A549 (cell line): ENCODE results near the gene SDC4.

Source experiments
- CHD2 ChIP-seq: fragments of 150-350 bp; IDR thresholded peaks from 2 replicates; pipeline ENCODE4 v1.6.1; 2014; ENCODE audit warnings: low read length; ENCODE audit not compliant: partially characterized antibody
- CTCF ChIP-seq: fragments of >200 bp; sonication (Bioruptor Twin); formaldehyde crosslinking; IDR thresholded peaks from 3 replicates; pipeline ENCODE4 v1.5.1; 2016
- EP300 ChIP-seq, 2 experiments: fragments of >200 bp; sonication (Bioruptor Twin); formaldehyde crosslinking; IDR thresholded peaks; 2 replicates in 1 of 2; 3 replicates in 1 of 2; pipeline ENCODE4 v1.6.1; 2016 to 2017
- MAFK ChIP-seq: fragments of 450-650 bp; IDR thresholded peaks from 2 replicates; pipeline ENCODE4 v1.6.1; 2014; ENCODE audit not compliant: partially characterized antibody
- MAX ChIP-seq: IDR thresholded peaks from 2 replicates; pipeline ENCODE4 v1.6.1; 2012
- MAZ ChIP-seq: fragments of 150-350 bp; IDR thresholded peaks from 2 replicates; pipeline ENCODE4 v1.6.1; 2014; ENCODE audit warnings: antibody characterized with exemption, low read depth, low read length, borderline replicate concordance
- NPAS2 ChIP-seq: fragments of 250-450 bp; sonication (Bioruptor Pico); IDR thresholded peaks from 2 replicates; pipeline ENCODE4 v1.8.0; 2022; ENCODE audit warnings: mild to moderate bottlenecking, moderate library complexity, borderline replicate concordance
- PHF8 ChIP-seq: fragments of 200-600 bp; sonication (generic); IDR thresholded peaks from 2 replicates; pipeline ENCODE4 v1.6.1; 2016; ENCODE audit warnings: low read depth, mild to moderate bottlenecking, antibody characterized with exemption, moderate library complexity, borderline replicate concordance
- POLR2A ChIP-seq: IDR thresholded peaks from 2 replicates; pipeline ENCODE4 v1.6.1; 2012; ENCODE audit warnings: mild to moderate bottlenecking, low read length
- REST ChIP-seq: fragments of 200-600 bp; sonication (generic); IDR thresholded peaks from 2 replicates; pipeline ENCODE4 v1.6.1; 2016; ENCODE audit warnings: antibody characterized with exemption, mild to moderate bottlenecking, moderate library complexity
- SREBF2 ChIP-seq: fragments of 450-650 bp; IDR thresholded peaks from 2 replicates; pipeline ENCODE4 v1.6.1; 2014; ENCODE audit warnings: mild to moderate bottlenecking, moderate library complexity
- TP53 ChIP-seq: fragments of 250-450 bp; sonication (Bioruptor Pico); IDR thresholded peaks from 2 replicates; pipeline ENCODE4 v1.5.0; 2021; ENCODE audit warnings: mild to moderate bottlenecking, moderate library complexity
- ZFP36 ChIP-seq: fragments of 450-650 bp; IDR thresholded peaks from 2 replicates; pipeline ENCODE4 v1.6.1; 2014; ENCODE audit warnings: borderline replicate concordance; ENCODE audit not compliant: partially characterized antibody
- ZSCAN20 ChIP-seq: fragments of 250-450 bp; sonication (Bioruptor Pico); IDR thresholded peaks from 2 replicates; pipeline ENCODE4 v1.8.0; 2022; ENCODE audit warnings: mild to moderate bottlenecking, moderate library complexity

- no peak for TF ChIP-seq MAX
- no peak for TF ChIP-seq CTCF
- no peak for TF ChIP-seq PHF8
- TF ChIP-seq MAFK, result no peak
- no peak for TF ChIP-seq ZSCAN20 (CRISPR knock-in tag)
- no peak for TF ChIP-seq TP53 (CRISPR knock-in tag)
- TF ChIP-seq CHD2, result no peak
- no peak for TF ChIP-seq NPAS2 (CRISPR knock-in tag)
- TF ChIP-seq ZFP36, result no peak
- TF ChIP-seq SREBF2, result no peak
- TF ChIP-seq EP300 (IDR thresholded peaks at IDR 0.05), result no peak
- TF ChIP-seq REST, result no peak
- no peak for TF ChIP-seq POLR2A
- no peak for TF ChIP-seq MAZ
These were observed 24.5 kb downstream of the SDC4 start for GRCh38 chr20:45323731-45324130.
